GM23248 (cell line): ENCODE results near the gene CADPS2.

Source experiments
- EZH2 ChIP-seq: fragments of 200-600 bp; sonication (generic); IDR thresholded peaks from 2 replicates; pipeline ENCODE4 v1.6.1; 2018; ENCODE audit warnings: antibody characterized with exemption, mild to moderate bottlenecking; ENCODE audit not compliant: insufficient read depth, poor library complexity, severe bottlenecking
- EZH2phosphoT487 ChIP-seq: fragments of 200-600 bp; sonication (generic); IDR thresholded peaks from 2 replicates; pipeline ENCODE4 v1.6.1; 2018; ENCODE audit warnings: antibody characterized with exemption, moderate library complexity, mild to moderate bottlenecking, low read depth; ENCODE audit not compliant: insufficient read depth

- TF ChIP-seq EZH2 (no peak), EZH2phosphoT487 (no peak)
Measured at GRCh38 chr7:122628651-122629411, 257.4 kb downstream of the CADPS2 start.
